Loucy (cell line): Measurements from ENCODE around the gene JAG2.

ENCODE experiments used
- EZH2phosphoT487 ChIP-seq: fragments of 200-600 bp; IDR thresholded peaks from 2 replicates; pipeline ENCODE4 v1.6.1; 2018; ENCODE audit warnings: antibody characterized with exemption, mild to moderate bottlenecking, moderate library complexity, borderline replicate concordance
- TF ChIP-seq, protein P1 (sequence below): fragments of 200-600 bp; sonication (generic); conservative IDR thresholded peaks from 2 replicates; pipeline ENCODE4 v1.5.1; 2014; ENCODE audit warnings: mild to moderate bottlenecking, antibody characterized with exemption, low read length

DNA sequence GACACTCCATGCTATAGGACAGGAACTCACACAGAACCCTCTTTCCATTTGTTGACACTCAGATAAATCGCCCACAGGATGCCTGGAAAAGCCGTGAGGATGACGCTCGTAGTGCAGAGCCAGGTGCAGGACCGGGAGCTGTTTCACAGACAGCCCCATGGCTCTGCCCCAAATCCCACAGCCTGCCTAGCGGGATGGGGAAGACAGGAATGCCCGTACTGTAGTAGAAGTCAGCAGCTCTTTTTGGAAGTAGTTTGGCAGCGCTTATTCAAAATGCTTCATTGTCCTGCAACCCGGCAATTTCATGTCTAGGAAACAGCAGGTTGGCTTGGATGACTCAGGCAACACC, 41.6 kb downstream of the JAG2 start:
- TF ChIP-seq, protein P1, sequence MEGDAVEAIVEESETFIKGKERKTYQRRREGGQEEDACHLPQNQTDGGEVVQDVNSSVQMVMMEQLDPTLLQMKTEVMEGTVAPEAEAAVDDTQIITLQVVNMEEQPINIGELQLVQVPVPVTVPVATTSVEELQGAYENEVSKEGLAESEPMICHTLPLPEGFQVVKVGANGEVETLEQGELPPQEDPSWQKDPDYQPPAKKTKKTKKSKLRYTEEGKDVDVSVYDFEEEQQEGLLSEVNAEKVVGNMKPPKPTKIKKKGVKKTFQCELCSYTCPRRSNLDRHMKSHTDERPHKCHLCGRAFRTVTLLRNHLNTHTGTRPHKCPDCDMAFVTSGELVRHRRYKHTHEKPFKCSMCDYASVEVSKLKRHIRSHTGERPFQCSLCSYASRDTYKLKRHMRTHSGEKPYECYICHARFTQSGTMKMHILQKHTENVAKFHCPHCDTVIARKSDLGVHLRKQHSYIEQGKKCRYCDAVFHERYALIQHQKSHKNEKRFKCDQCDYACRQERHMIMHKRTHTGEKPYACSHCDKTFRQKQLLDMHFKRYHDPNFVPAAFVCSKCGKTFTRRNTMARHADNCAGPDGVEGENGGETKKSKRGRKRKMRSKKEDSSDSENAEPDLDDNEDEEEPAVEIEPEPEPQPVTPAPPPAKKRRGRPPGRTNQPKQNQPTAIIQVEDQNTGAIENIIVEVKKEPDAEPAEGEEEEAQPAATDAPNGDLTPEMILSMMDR = no peak
- no peak for TF ChIP-seq EZH2phosphoT487
